ENCODE data around the gene RNU6-1. TPM values are rescaled to one million over a fixed set of nuclear protein-coding genes. Genes with fewer than 3 reads are reported as not detected.

The RNU6-1 gene
- not detected for total RNA-seq

- H3K9me3 ChIP-seq = no peaks in the 10 kb centered on the region
- TF ChIP-seq CTCF (IDR thresholded peaks at IDR 0.05) = peak in 1 of 3 experiments; percentile 30
- DNase-seq (ENCODE audit: low spot score in 2 of 2) = peak; percentile 86 to 98
- peak within 1 kb of the TSS; percentile 94 to 98 for H3K27ac ChIP-seq
- intact Hi-C loops (cut with DNase I) = loop anchor here (1.0 to 10.0 kb wide), 7 partner anchors 23 to 977 kb away; partner anchors contain the start of gene C15orf61
- no peaks in the 10 kb centered on the region for H3K36me3 ChIP-seq
- H3K4me3 ChIP-seq = peak within 1 kb of the TSS; percentile 65 to 96
- peaks cover 2% of the 10 kb centered on the region for H3K27me3 ChIP-seq
- peaks cover 5 to 17% of the 10 kb centered on the region in 2 donors for H3K4me1 ChIP-seq
These were observed at the start of gene RNU6-1 for GRCh38 chr15:67839929-67840748. Gene RNU6-1 (minus strand): TSS chr15:67840045.

DNA sequence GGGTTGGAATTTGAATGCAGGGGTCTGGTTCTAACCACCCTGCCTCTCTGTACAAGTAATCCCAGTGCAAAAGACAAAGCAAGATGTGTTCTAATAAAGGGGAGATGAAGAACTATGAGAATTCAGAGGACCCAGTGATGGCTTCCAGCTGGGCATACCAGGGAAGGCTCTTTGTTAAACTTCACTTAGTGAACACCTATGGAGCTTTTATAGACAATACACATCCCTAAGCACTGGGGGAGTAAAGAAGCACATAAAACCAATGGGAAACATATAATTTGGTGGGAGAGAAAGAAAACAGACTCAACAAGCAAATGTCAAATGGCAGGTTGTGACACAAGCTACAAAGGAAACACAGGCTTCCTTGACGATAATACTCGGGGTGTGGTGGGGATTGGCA is 47.9 kb upstream of the RNU6-1 start:
- no peaks in the 10 kb centered on the region for H3K9me3 ChIP-seq
- no peak overlapping the region for H3K4me3 ChIP-seq
- no peak overlapping the region for H3K27ac ChIP-seq
- intact Hi-C loops (cut with DNase I) = no loop called here
- no peaks in the 10 kb centered on the region for H3K27me3 ChIP-seq
- TF ChIP-seq CTCF (IDR thresholded peaks at IDR 0.05) = no peak
- peaks cover 0 to 4% of the 10 kb centered on the region in 2 donors for H3K4me1 ChIP-seq
- no peak for DNase-seq (ENCODE audit: low spot score in 2 of 2)
- H3K36me3 ChIP-seq = no peaks in the 10 kb centered on the region

- H3K36me3 ChIP-seq = no peaks in the 10 kb centered on the region
- peaks cover 0 to 4% of the 10 kb centered on the region in 2 donors for H3K4me1 ChIP-seq
- H3K27me3 ChIP-seq = no peaks in the 10 kb centered on the region
- no peak overlapping the region for H3K27ac ChIP-seq
- H3K4me3 ChIP-seq = no peak overlapping the region
- no peaks in the 10 kb centered on the region for H3K9me3 ChIP-seq
- TF ChIP-seq CTCF (IDR thresholded peaks at IDR 0.05) = no peak
- intact Hi-C loops (cut with DNase I) = loop anchor here (2.0 kb wide), 2 partner anchors 23 to 29 kb away; no protein-coding TSS in a partner anchor
- no peak for DNase-seq (ENCODE audit: low spot score in 2 of 2)
These were observed 46.0 kb upstream of the RNU6-1 start for GRCh38 chr15:67885861-67886260.

- H3K36me3 ChIP-seq = no peaks in the 10 kb centered on the region
- peak overlapping the region; percentile 54 to 81 for H3K27ac ChIP-seq
- intact Hi-C loops (cut with DNase I) = loop anchor here (2.0 kb wide), 2 partner anchors 22 to 30 kb away; no protein-coding TSS in a partner anchor
- peak overlapping the region; percentile 60 to 67 for H3K4me3 ChIP-seq
- TF ChIP-seq CTCF (IDR thresholded peaks at IDR 0.05) = no peak
- DNase-seq (ENCODE audit: low spot score in 2 of 2) = no peak
- no peaks in the 10 kb centered on the region for H3K9me3 ChIP-seq
- H3K27me3 ChIP-seq = no peaks in the 10 kb centered on the region
- H3K4me1 ChIP-seq = peaks cover 0 to 4% of the 10 kb centered on the region in 2 donors
These were observed 45.3 kb upstream of the RNU6-1 start for GRCh38 chr15:67885175-67885523.

- no peaks in the 10 kb centered on the region for H3K27me3 ChIP-seq
- H3K27ac ChIP-seq = peak overlapping the region; percentile 54 to 81
- no peak for TF ChIP-seq CTCF (IDR thresholded peaks at IDR 0.05)
- H3K36me3 ChIP-seq = no peaks in the 10 kb centered on the region
- intact Hi-C loops (cut with DNase I) = loop anchor here (2.0 to 5.0 kb wide), 3 partner anchors 22 to 73 kb away; no protein-coding TSS in a partner anchor
- peak; percentile 30 to 88 for DNase-seq (ENCODE audit: low spot score in 2 of 2)
- peak overlapping the region; percentile 60 to 67 for H3K4me3 ChIP-seq
- H3K9me3 ChIP-seq = no peaks in the 10 kb centered on the region
- peaks cover 0 to 4% of the 10 kb centered on the region in 2 donors for H3K4me1 ChIP-seq
These were observed 44.8 kb upstream of the RNU6-1 start for GRCh38 chr15:67884514-67885174.
